OCI-LY7 (cell line): ENCODE data around the gene KDSR.

Source experiments
- EZH2phosphoT487 ChIP-seq: fragments of 200-600 bp; sonication (generic); IDR thresholded peaks from 2 replicates; pipeline ENCODE4 v1.6.1; 2018; ENCODE audit warnings: low read depth, borderline replicate concordance, mild to moderate bottlenecking, mixed run types, antibody characterized with exemption, low read length, moderate library complexity, mixed read lengths
- TF ChIP-seq, protein P1 (sequence below): fragments of 200-600 bp; sonication (generic); conservative IDR thresholded peaks from 2 replicates; pipeline ENCODE4 v1.5.1; 2014; ENCODE audit warnings: mild to moderate bottlenecking, antibody characterized with exemption, low read length, moderate library complexity, mixed read lengths

DNA sequence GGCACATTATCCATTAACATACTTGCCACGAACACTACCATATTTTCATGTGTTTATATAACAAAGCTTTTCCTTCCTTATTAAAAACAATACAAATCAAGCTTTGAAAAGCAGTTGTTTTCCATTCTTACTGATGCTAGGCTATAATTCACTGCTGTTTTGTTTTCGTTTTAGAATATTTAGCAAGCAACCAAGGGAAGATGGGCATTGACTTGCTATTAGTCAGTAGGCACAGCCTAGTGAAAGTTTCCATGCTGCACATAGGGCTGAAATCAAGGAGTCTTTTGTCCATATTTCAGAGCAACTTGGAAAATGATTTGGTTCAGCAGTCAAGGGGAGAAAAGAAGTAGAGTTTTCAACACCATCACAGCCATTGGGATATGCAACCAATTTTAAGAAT, 78.7 kb downstream of the KDSR start:
- TF ChIP-seq, protein P1, sequence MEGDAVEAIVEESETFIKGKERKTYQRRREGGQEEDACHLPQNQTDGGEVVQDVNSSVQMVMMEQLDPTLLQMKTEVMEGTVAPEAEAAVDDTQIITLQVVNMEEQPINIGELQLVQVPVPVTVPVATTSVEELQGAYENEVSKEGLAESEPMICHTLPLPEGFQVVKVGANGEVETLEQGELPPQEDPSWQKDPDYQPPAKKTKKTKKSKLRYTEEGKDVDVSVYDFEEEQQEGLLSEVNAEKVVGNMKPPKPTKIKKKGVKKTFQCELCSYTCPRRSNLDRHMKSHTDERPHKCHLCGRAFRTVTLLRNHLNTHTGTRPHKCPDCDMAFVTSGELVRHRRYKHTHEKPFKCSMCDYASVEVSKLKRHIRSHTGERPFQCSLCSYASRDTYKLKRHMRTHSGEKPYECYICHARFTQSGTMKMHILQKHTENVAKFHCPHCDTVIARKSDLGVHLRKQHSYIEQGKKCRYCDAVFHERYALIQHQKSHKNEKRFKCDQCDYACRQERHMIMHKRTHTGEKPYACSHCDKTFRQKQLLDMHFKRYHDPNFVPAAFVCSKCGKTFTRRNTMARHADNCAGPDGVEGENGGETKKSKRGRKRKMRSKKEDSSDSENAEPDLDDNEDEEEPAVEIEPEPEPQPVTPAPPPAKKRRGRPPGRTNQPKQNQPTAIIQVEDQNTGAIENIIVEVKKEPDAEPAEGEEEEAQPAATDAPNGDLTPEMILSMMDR: no peak
- no peak for TF ChIP-seq EZH2phosphoT487
